Endothelial cell of umbilical vein (primary cell): ENCODE data around the gene APLN.

ENCODE experiments used
- EZH2 ChIP-seq: IDR thresholded peaks from 2 replicates; pipeline ENCODE4 v1.6.1; 2012; ENCODE audit warnings: borderline replicate concordance, low read depth, mild to moderate bottlenecking, moderate library complexity, low read length, inconsistent platforms; ENCODE audit not compliant: severe bottlenecking
- MYC ChIP-seq: IDR thresholded peaks from one replicate; pipeline ENCODE4 v1.6.1; 2011; ENCODE audit warnings: mild to moderate bottlenecking, low read depth, low read length
- POLR2A ChIP-seq: IDR thresholded peaks from 2 replicates; pipeline ENCODE4 v1.6.1; 2012; ENCODE audit warnings: low read depth, mild to moderate bottlenecking, control low read depth, low read length
- POLR2AphosphoS5 ChIP-seq: IDR thresholded peaks from 2 replicates; pipeline ENCODE4 v1.6.1; 2012; ENCODE audit warnings: low read depth, mild to moderate bottlenecking, control low read depth, low read length, moderate library complexity; ENCODE audit not compliant: insufficient read depth
- TF ChIP-seq, protein P1 (sequence below), 2 donors: IDR thresholded peaks; 1 replicate in 1 of 2; 2 replicates in 1 of 2; pipeline ENCODE4 v1.5.1; 2011; ENCODE audit warnings: low read length in 2 of 2, mild to moderate bottlenecking in 2 of 2, moderate library complexity in 2 of 2, control low read depth in 1 of 2, inconsistent platforms in 1 of 2, low read depth in 1 of 2; ENCODE audit not compliant: insufficient read depth in 1 of 2; ENCODE audit errors: extremely low read depth in 1 of 2
- TF ChIP-seq, protein P2 (sequence below): IDR thresholded peaks from 2 replicates; pipeline ENCODE4 v1.6.1; 2011; ENCODE audit not compliant: insufficient read depth, insufficient read length

DNA sequence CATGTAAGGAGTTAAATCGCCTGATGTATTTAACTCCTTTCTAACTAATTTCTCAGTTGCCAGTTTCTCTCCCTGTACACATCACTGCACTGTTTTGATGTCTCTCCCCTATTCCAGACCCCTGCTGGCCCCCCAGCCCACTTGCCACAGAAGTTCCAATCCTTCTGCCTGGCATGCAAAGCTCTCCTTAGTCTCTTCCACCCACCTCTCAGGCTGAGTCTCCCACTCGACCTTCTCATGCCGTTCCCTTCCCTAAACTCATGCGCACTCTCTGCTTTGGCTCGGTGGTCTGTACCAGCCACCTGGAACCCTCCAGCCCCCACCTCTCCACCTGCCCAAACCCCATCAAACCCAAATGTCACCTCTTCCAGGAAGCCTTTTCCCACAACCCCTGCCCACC, 56.9 kb downstream of the APLN start:
- TF ChIP-seq, protein P1, sequence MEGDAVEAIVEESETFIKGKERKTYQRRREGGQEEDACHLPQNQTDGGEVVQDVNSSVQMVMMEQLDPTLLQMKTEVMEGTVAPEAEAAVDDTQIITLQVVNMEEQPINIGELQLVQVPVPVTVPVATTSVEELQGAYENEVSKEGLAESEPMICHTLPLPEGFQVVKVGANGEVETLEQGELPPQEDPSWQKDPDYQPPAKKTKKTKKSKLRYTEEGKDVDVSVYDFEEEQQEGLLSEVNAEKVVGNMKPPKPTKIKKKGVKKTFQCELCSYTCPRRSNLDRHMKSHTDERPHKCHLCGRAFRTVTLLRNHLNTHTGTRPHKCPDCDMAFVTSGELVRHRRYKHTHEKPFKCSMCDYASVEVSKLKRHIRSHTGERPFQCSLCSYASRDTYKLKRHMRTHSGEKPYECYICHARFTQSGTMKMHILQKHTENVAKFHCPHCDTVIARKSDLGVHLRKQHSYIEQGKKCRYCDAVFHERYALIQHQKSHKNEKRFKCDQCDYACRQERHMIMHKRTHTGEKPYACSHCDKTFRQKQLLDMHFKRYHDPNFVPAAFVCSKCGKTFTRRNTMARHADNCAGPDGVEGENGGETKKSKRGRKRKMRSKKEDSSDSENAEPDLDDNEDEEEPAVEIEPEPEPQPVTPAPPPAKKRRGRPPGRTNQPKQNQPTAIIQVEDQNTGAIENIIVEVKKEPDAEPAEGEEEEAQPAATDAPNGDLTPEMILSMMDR (IDR thresholded peaks at IDR 0.05; ENCODE audit: extremely low read depth in 1 of 2, insufficient read depth in 1 of 2, low read depth in 1 of 2, low read length in 2 of 2) = no peak
- TF ChIP-seq POLR2A (no peak), EZH2 (no peak), POLR2AphosphoS5 (no peak), MYC (no peak)
- TF ChIP-seq, protein P2, sequence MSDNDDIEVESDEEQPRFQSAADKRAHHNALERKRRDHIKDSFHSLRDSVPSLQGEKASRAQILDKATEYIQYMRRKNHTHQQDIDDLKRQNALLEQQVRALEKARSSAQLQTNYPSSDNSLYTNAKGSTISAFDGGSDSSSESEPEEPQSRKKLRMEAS = no peak
